ENCODE results near the gene CPNE4. TPM values are rescaled to one million over a fixed set of nuclear protein-coding genes. Genes with fewer than 3 reads are reported as not detected.

CPNE4 gene
- total and polyA plus RNA-seq, 2 donors from 2014 or later, result 0.79 to 1.2 TPM

DNA sequence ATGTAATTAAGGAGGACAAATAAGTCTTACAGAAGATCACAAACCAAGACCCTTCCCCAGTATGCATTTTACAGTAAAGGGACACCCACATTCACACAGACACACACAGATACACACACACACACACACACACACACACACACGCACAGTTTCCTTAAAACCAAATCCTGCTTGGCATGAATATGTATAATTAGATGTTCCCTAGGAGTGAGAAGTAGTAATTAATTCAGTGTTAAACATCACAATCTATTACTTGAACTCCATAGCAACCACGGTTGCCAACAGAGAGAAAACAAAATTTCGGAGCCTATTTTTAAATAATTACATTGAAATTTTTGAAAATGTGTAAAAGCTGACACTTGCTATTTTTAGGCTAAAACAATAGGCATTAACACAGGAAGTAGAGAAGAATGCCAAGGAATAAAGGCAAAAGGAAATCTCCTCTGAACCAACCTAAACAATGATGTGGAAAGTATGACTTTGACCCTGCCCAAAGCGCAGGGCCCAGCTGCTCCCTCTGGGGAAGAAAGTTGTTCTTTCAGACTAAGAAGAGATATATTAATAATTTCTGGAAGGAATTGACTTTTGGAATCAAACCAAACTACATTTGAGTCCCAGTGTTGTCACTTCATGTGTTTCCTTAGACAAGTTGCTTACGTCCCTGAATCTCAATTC lies 215.3 kb downstream of the CPNE4 start:
- Histone ChIP-seq H3K27ac (ENCODE audit: low read depth in 2 of 2, low read length in 2 of 2) (no peak overlapping the region), H3K36me3 (ENCODE audit: control insufficient read depth in 2 of 3, insufficient read depth in 3 of 3, low read length in 3 of 3) (no peaks in the 10 kb centered on the region), H3K9me3 (ENCODE audit: control insufficient read depth in 2 of 3, insufficient read depth in 1 of 3, low read length in 3 of 3) (no peaks in the 10 kb centered on the region), H3K27me3 (ENCODE audit: control insufficient read depth, insufficient read depth, low read length) (no peaks in the 10 kb centered on the region), H3K4me3 (ENCODE audit: low read length in 3 of 3) (no peak overlapping the region), H3K9ac (ENCODE audit: low read length in 3 of 3) (no peak overlapping the region), H3K4me1 (ENCODE audit: control insufficient read depth in 2 of 3, insufficient read depth in 2 of 3, low read depth in 1 of 3, low read length in 3 of 3) (no peaks in the 10 kb centered on the region)
- TF ChIP-seq, protein P1, sequence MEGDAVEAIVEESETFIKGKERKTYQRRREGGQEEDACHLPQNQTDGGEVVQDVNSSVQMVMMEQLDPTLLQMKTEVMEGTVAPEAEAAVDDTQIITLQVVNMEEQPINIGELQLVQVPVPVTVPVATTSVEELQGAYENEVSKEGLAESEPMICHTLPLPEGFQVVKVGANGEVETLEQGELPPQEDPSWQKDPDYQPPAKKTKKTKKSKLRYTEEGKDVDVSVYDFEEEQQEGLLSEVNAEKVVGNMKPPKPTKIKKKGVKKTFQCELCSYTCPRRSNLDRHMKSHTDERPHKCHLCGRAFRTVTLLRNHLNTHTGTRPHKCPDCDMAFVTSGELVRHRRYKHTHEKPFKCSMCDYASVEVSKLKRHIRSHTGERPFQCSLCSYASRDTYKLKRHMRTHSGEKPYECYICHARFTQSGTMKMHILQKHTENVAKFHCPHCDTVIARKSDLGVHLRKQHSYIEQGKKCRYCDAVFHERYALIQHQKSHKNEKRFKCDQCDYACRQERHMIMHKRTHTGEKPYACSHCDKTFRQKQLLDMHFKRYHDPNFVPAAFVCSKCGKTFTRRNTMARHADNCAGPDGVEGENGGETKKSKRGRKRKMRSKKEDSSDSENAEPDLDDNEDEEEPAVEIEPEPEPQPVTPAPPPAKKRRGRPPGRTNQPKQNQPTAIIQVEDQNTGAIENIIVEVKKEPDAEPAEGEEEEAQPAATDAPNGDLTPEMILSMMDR (IDR thresholded peaks at IDR 0.05; ENCODE audit: borderline replicate concordance, extremely low read depth, insufficient read depth), result no peak
- FAIRE-seq (no peak), DNase-seq (peak in 1 of 5 donors; percentile 25)
- intact Hi-C loops (cut with DNase I), result no loop called here

DNA sequence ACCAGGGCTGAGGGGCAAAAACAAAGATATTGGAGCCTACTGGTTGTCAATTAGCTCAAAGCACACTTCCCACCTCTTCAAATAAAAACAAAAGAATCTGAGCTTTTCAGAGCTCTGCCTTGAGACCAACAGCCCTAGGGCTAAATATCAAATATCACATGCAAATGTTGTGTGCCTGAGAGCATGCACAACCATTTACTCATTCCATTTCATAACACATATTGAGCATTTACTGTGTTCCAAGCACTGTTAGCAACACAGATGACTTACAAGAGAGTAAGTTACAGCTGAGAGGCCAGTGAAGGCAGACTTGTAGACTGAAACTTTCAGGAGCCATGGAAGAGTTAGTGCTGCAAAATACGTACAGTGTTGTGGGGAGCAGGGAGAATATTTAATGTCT lies 222.4 kb downstream of the CPNE4 start:
- Histone ChIP-seq H3K9me3 (ENCODE audit: control insufficient read depth in 2 of 3, insufficient read depth in 1 of 3, low read length in 3 of 3) (no peaks in the 10 kb centered on the region), H3K36me3 (ENCODE audit: control insufficient read depth in 2 of 3, insufficient read depth in 3 of 3, low read length in 3 of 3) (no peaks in the 10 kb centered on the region), H3K4me3 (ENCODE audit: low read length in 3 of 3) (no peak overlapping the region), H3K27me3 (ENCODE audit: control insufficient read depth, insufficient read depth, low read length) (no peaks in the 10 kb centered on the region), H3K4me1 (ENCODE audit: control insufficient read depth in 2 of 3, insufficient read depth in 2 of 3, low read depth in 1 of 3, low read length in 3 of 3) (no peaks in the 10 kb centered on the region), H3K27ac (ENCODE audit: low read depth in 2 of 2, low read length in 2 of 2) (no peak overlapping the region), H3K9ac (ENCODE audit: low read length in 3 of 3) (no peak overlapping the region)
- FAIRE-seq (no peak), DNase-seq (no peak)
- intact Hi-C loops (cut with DNase I), result no loop called here
- TF ChIP-seq, protein P1 (IDR thresholded peaks at IDR 0.05; ENCODE audit: borderline replicate concordance, extremely low read depth, insufficient read depth), result no peak

DNA sequence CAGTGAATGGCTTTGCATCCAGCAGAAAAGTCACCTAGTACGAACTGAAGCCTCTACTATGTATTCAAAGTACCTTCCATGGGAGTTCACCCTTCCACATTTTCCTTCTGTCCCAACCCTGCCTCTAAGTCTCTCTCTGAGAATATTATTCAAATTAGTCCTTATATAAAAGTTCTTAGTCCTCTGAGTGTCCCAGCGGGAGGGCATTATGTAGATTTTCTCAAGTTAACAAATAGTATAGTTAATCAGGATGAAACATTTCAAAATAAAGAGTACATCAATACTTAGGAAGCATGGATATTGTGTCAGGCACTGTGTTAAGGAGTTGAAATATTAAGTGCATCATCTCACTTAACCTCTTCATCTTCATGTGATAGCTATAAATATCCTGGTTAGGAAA lies 223.3 kb downstream of the CPNE4 start:
- intact Hi-C loops (cut with DNase I), result no loop called here
- Histone ChIP-seq H3K27ac (ENCODE audit: low read depth in 2 of 2, low read length in 2 of 2) (no peak overlapping the region), H3K9me3 (ENCODE audit: control insufficient read depth in 2 of 3, insufficient read depth in 1 of 3, low read length in 3 of 3) (no peaks in the 10 kb centered on the region), H3K9ac (ENCODE audit: low read length in 3 of 3) (no peak overlapping the region), H3K27me3 (ENCODE audit: control insufficient read depth, insufficient read depth, low read length) (no peaks in the 10 kb centered on the region), H3K4me3 (ENCODE audit: low read length in 3 of 3) (no peak overlapping the region), H3K4me1 (ENCODE audit: control insufficient read depth in 2 of 3, insufficient read depth in 2 of 3, low read depth in 1 of 3, low read length in 3 of 3) (no peaks in the 10 kb centered on the region), H3K36me3 (ENCODE audit: control insufficient read depth in 2 of 3, insufficient read depth in 3 of 3, low read length in 3 of 3) (no peaks in the 10 kb centered on the region)
- FAIRE-seq (no peak), DNase-seq (no peak)
- TF ChIP-seq, protein P1 (IDR thresholded peaks at IDR 0.05; ENCODE audit: borderline replicate concordance, extremely low read depth, insufficient read depth), result no peak

DNA sequence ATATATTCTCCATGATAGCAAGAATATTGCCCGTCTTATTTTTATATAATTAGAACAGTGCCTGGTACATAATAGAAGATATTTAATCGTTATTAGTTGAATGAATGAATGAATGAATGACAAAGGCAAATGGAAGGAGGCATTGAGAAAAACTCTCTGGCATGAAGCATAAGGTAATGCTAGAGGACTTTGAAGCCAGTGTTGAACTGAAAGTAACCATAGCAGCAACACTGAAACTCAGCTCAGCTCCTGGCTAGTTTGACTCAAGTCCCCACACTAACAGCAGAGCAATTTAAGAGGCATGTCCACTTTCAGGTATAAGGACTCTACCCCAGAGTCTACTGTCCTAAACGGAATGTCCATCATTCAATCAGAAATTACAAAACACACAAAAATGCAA lies 227.0 kb downstream of the CPNE4 start:
- FAIRE-seq (no peak), DNase-seq (no peak)
- Histone ChIP-seq H3K27ac (ENCODE audit: low read depth in 2 of 2, low read length in 2 of 2) (no peak overlapping the region), H3K9ac (ENCODE audit: low read length in 3 of 3) (no peak overlapping the region), H3K9me3 (ENCODE audit: control insufficient read depth in 2 of 3, insufficient read depth in 1 of 3, low read length in 3 of 3) (no peaks in the 10 kb centered on the region), H3K36me3 (ENCODE audit: control insufficient read depth in 2 of 3, insufficient read depth in 3 of 3, low read length in 3 of 3) (no peaks in the 10 kb centered on the region), H3K4me3 (ENCODE audit: low read length in 3 of 3) (no peak overlapping the region), H3K4me1 (ENCODE audit: control insufficient read depth in 2 of 3, insufficient read depth in 2 of 3, low read depth in 1 of 3, low read length in 3 of 3) (no peaks in the 10 kb centered on the region), H3K27me3 (ENCODE audit: control insufficient read depth, insufficient read depth, low read length) (no peaks in the 10 kb centered on the region)
- TF ChIP-seq, protein P1 (IDR thresholded peaks at IDR 0.05; ENCODE audit: borderline replicate concordance, extremely low read depth, insufficient read depth), result no peak
- intact Hi-C loops (cut with DNase I), result no loop called here

Measured in kidney (tissue), 14 donors.